GM19397 (cell line): ENCODE measurements around the gene KRT222.

Source experiments
- ATAC-seq: cut with Tn5 transposase; IDR thresholded peaks from one replicate; pipeline ENCODE4 v1.9.1; 2021; ENCODE audit warnings: mild to moderate bottlenecking, moderate library complexity; ENCODE audit not compliant: unreplicated experiment

The KRT222 gene

DNA sequence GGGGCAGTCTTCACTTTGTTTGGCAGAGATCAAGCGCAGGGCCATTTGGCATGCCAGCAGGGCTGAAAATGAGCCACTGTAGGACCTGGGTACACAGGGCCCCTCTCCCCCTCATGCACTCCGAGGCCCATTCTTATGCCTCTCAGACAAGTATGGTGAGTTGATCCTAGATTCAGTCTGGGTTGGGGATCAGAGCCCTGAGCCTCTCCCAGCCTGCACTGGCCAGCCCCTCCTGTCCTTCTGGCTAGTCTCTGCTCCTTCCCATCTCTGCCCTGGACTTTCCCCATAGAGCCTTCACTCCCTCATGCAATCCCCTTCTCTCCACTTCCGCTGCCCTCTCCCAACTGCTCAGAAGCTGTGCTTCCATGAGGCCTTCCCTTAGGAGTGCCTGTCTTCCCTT lies 48.4 kb downstream of the KRT222 start:
- no peak for ATAC-seq

DNA sequence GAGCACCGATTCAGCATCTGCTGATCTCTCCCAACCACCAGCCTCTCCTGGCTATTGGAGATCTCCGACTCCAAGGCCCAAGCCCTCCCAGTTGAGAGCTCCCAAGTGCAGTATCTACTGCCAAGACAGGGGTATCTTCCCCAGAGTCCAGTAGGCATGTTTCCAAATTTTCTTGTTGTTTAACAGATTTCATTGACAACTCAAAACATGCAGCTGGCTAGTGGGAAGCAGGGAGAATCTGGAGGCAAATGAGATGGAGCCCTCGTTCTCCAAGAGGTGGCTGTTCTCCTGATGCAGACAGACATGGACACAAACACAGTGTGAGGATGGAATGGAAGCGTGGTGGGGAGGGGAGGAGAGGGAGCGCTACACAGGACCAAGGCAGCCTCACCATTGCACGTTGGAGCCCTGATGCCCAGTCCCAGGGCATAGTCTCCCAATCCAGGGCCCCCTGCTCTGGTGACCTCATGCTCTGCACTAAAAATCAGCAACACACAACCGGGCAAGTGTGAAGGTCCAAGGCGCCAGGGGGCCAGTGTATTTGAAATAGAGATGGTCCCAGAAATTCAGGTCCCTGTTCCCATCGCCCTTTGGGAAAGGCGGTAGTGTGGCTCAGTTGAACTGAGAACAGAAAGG lies 49.0 kb downstream of the KRT222 start:
- ATAC-seq, result no peak

DNA sequence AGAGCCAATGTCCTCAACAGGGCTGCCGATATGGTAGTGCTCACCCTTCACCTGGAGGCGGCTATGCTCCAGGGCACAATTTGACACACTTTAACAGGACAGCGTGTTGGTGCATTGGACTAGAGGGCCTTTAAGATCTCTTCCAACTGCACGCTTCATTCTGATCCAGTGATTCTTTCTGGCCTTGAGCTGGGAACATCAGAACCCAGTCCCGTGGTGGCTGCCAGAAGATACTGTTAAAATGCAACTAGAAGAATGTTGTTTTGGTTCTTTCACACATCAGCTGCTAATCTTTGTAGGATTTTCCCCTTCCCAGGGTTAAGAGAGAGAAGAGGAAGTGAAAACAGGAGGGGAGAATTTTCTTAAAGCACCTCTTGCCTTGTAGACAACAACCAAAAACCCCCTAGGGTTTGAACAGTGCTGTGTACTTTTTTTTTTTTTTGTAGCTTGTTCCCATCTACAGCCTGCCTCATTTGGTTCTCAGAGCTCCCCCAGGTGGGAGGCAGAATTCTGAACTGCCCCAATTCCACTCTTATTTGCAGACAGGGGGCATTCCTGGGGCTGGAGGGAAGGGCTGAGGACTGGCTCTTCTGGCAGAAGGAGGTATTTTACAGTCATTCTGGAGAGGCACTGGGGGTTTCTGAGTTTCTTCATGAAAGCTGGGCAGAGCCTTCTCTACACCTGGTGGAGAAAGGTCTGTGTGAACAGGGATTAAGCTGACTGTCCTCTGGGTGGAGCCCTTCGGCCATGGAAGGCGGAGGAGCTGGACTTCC lies 49.7 kb downstream of the KRT222 start:
- ATAC-seq, result peak; percentile 64

DNA sequence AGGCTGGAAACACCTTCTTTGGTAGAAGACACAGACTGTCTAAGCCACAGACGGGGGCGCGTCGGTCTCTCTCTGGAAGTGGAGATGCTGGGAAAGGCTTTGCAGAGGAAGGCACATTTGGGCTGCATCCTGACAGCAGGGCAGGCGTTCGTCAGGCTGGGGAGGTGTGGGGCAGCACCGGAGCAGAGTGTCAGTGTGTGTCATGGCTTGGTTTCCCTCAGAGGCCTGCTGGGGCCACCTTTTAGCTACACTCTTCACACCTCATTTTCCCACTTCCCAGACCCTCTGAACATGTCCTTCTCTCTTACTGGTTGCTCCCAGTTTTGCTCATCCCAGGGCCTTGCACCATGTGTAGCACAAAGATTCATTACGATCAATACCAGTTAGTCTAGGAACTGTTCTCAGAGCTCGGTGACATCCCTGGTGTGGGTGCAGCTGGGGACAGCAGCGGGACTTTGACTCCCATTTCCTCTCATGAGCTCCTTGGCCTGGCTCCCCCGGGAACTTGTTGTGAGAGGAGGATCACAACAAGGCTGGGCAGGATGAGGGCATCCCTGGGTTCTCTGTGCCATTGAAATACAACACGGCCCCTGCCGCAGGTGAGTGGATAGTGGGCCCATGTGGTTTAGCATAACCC lies 50.4 kb downstream of the KRT222 start:
- no peak for ATAC-seq

DNA sequence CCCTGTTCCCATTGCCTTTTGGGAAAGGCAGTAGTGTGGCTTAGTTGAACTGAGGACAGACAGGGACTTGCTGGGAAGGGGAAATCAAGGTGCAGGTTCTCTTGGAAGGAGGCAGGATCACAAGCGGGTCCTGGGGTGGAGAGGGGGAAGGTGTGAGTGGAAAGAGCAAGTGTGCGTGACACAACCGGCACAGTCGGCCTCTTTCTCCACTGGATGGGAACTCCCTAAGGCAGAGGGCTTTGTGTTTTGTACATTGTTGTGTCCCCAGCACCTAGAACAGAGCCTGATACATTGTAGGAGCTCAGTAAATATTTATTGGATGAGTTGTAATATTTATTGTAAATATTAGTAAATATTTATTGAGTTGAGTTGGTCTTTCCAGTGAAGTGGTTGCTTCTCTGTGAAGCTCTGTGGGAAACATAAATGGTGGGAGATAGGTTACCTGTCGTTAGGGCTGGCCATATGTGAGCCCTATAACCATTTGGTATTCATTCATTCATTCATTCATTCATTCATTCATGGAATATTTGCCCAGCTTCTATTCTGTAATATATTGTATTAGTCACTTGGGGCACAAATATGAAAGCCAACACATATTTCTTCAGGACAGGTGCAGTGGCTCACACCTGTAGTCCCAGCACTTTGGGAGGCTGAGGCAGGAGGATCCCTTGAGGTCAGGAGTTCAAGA lies 51.4 kb downstream of the KRT222 start:
- ATAC-seq, result no peak

DNA sequence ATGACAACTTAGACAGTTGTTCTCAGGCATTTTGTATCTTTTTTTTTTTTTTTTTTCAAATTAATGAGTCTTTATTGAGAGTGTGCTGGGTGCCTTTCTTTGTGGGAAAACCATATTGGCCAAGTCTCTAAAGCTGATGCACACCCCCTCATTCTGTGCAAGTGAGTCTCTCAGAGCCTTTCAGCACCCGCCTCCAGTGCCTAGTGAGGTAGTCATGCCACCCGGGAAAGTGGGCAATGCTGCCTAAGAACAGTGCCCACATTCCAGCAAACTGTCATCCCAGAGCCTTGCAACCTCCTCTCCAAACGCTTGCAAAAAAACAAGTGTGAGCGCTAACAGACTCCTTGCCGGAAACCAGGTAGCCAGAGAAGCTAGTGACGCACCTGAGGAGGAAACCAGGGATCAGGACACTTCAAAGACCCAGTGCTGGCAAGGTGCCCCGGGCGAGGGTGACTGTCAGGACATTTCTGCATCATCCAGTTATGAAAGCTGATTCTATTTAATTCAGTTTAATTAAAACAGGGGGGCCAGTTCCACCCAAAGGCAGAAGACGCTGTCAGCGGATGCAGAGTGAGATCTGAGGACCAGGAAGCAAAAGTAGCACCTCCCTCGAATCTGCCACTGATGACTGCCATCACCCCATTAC lies 52.3 kb downstream of the KRT222 start:
- no peak for ATAC-seq

DNA sequence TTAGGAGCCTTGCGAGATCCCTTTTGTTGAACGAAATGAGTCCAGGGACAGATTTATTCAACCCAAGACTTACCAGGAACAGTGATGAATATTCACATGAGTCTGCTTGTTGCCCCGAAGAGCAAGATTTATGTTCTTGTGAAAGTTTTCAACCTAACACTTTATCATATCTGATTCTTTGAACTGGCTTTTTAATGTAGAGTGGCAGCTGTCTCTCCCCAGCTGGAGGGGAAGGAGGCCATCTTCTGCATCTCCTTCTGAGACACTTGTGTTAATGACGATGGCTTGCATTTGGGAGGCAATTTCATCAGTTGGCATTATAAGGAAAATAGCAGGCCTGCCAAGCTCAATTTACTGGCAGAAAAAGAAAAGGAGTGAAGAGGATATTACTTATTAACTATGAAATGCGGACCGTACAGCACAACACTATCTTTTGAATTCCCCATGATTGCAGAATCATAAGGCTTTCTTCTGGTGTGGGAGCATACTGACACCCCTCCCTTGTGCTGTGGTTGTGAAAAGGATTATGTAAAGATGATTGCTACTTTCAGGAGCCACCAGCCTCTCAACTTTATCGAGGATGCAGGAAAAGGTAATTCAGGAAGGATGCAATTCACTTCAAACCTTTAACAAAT lies 53.0 kb downstream of the KRT222 start:
- ATAC-seq, result no peak

DNA sequence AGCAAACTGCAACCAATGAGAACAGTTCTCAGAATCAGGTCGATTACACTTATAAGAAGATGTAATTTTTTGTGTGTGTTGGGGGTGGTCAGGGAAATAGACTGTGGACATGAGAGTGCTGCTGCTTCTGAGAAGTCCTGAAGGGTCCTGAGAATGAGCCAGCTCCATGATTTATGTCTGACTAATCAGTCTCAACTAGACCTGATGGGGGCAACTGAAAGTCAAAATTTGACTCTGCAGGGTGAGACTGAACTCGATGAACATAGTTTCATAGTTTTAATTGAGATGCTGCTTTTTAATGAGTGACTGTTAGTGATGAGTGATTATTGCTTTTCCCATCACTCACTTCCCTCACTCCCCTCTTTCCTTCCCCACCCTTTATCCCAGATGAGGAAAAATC lies 54.6 kb downstream of the KRT222 start:
- ATAC-seq, result no peak

DNA sequence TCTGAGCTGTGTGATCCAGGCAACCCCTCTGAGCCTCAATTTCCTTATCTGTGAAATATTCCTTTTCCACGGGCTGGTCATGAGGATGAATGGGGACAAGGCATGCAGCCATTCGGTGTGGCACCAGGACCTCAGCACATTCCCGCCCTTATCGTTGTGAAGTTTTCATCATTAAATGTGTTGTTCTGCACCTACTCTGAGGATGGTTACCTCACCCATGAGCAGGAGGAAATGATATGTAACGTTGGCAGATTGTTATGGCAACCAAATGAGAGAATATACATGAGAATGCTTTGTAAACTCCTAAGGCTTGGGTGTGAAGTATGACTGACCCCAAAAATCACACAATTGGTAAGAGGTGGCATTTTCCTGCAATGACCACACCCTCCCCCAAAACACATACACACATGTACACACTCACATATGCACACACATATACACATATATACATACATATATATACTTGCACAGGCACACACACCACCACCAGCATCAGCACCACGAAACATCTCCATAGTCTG lies 56.9 kb downstream of the KRT222 start:
- no peak for ATAC-seq

DNA sequence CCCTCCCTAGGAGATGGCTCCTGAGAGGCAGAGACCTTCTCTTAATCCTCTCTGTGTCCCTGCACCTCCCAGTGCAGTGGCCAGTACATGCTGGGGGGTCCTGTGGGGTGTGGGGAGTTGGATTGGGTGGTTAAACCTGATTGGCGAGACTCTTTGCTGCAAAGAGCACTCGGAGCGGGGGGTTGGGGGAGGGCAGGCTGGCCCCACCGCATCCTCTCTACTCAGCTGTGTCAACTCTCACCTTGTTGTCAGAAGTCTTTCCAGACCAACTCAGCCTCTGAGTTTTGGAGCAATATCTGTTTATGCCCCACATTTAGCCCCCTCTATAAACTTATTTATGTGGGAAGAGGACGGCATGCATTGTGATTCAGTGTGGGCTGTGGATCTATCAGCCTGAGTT lies 57.3 kb downstream of the KRT222 start:
- ATAC-seq, result no peak

DNA sequence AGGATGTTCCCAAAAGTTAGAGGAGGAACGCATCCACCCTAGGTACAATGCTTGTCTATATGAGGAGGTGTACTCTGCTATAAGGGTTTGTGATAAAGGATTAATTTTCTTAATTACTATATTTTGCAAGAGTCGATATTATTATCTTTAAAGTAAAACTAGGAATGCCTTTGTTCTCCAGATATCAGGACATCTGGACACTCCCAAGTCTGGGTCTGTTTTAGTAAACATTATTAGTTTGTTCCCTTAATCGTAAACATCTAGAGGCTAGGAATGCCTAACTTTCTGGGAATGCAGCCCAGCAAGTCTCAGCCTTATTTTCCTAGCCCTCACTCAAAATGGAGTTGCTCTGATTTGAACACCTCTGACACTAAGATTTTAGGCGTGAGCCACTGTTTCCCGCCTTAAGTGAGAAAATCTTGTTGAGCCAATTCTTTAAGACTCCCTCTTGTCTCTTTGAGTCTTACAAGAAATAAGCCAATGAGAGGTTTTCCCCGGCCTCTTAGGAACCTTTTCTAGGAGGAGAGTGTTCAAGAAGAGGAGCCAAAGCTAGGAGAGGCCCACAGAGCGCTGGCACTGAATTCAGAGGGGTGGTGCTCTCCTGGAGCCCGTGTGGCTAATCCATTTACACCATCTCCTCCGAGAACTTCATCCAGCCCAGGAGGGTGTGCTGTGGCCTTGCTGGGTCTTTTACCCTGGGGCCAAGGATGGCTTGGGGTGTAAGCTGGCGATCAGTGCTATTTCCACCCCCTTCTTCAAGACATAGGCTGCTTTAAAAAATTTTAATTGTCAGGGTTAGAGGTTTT lies 58.2 kb downstream of the KRT222 start:
- ATAC-seq, result no peak

DNA sequence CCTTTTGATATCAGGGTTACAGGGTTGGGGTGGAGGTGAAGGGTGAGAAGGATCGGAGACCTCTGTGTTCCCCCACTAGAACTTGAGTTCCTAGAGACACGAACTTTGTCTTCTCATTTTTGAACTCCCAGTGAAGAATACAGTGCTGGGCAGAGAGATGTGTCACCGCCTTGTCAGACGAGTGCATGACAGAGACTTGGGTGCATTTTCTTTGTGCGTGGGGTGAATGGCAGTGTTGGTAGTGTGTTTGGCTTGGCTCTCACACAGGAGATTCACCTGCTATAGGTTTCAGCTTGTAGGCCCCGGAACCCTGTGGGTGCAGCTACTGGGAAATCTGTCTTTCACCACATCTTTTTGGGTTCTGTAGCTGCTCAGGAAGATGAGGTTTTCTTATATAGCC lies 59.7 kb downstream of the KRT222 start:
- ATAC-seq, result no peak
